GM18498 (cell line): ENCODE results near the gene BCKDK.
"Not testable (repeated sequence)": the region's sequence is repeated elsewhere in the genome, so short reads cannot be mapped to it uniquely, and the experiment has no call there.

Experiments
- ATAC-seq: cut with Tn5 transposase; IDR thresholded peaks from one replicate; pipeline ENCODE4 v1.9.1; 2021; ENCODE audit warnings: mild to moderate bottlenecking, moderate library complexity; ENCODE audit not compliant: unreplicated experiment

Gene BCKDK

GRCh38 chr16:31120129-31120528, 11.9 kb downstream of the BCKDK start:
- no peak for ATAC-seq

- ATAC-seq = no peak
Measured at GRCh38 chr16:31125844-31126243, 17.7 kb downstream of the BCKDK start.

DNA sequence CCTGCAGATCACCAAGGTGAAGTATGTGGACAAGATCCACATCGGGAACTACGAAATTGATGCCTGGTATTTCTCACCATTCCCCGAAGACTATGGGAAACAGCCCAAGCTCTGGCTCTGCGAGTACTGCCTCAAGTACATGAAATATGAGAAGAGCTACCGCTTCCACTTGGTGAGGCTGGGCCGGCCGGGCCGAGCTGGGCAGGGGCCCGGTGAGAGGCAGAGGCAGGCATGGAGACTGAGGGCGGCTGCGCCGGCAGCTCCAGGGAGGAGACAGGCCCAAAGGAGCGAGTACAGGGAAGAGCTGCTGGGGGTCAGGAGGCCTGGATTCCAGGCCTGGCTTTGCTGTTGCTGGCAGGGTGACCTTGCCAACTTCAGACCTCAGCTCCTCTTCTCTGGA, 19.0 kb downstream of the BCKDK start:
- no peak for ATAC-seq

GRCh38 chr16:31128711-31129567, 20.8 kb downstream of the BCKDK start:
- ATAC-seq = no peak

GRCh38 chr16:31129568-31130335, 21.6 kb downstream of the BCKDK start:
- ATAC-seq = no peak

DNA sequence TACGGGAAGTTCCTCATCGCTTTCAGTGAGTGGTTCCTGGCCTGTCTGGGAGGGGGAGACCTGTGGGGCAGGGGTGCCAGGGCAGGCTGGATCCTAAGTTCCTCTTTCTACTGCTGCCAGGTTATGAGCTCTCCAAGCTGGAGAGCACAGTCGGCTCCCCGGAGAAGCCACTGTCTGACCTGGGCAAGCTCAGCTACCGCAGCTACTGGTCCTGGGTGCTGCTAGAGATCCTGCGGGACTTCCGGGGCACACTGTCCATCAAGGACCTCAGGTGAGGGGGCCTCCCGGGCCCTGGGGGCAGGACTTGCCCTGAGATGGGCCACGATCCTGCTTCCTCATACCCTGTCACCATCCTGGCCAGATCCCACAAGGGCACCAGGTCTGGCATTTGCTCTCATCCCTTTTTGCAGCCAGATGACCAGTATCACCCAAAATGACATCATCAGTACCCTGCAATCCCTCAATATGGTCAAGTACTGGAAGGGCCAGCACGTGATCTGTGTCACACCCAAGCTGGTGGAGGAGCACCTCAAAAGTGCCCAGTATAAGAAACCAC, 22.2 kb downstream of the BCKDK start:
- no peak for ATAC-seq

DNA sequence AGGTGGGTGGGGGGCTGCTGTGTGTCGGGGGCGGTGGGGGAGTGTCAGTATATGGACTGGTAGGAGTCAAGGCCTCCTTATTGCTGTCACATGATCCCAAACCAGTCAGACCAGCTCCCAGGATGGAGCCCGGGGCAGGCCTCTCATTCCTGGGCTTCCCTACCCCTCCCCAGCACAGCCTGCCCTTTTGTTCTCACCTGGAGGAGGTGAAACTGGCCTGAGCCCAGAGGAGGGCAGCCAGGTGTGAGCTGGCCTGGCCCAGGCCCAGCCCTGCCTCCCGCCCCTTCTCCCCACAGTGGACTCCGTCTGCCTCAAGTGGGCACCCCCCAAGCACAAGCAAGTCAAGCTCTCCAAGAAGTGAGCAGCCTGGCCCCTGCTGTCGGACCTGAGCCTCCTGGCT, 22.7 kb downstream of the BCKDK start:
- no peak for ATAC-seq

DNA sequence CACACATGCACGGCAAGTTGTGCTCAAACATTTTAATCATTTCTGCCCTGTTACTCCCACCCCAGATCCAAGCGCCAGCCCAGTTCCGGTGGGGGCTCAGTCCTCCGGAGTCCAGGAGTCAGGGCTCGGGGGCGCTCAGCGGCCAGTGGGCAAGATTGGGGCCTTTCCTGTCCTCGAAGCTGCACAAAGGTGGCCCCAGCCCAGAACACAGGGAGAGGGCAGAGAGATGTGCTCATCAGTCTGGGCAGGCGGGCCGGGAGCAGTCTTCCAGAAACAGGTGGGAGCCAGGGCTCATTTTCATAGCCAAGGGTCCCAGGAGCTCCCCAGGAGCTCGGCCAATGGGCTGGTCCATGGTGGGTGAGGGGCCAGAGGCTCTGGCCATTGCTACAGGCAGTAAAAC, 23.2 kb downstream of the BCKDK start:
- ATAC-seq = no peak

- ATAC-seq = no peak
Measured at GRCh38 chr16:31131841-31132271, 23.7 kb downstream of the BCKDK start.

- no peak for ATAC-seq
Measured at GRCh38 chr16:31132303-31132979, 24.3 kb downstream of the BCKDK start.

- no peak for ATAC-seq
Measured at GRCh38 chr16:31133046-31133501, 24.9 kb downstream of the BCKDK start.

- ATAC-seq = no peak
Measured at GRCh38 chr16:31134091-31134571, 25.9 kb downstream of the BCKDK start.

- no peak for ATAC-seq
Measured at GRCh38 chr16:31134625-31135534, 26.7 kb downstream of the BCKDK start.

- no peak for ATAC-seq
Measured at GRCh38 chr16:31135535-31136286, 27.5 kb downstream of the BCKDK start, which contains the start of gene PRSS8. TSS of gene PRSS8 (minus strand) at chr16:31135727. CDS start at chr16:31135498, 229 bp downstream.

GRCh38 chr16:31136287-31136662, 28.1 kb downstream of the BCKDK start:
- ATAC-seq = no peak

DNA sequence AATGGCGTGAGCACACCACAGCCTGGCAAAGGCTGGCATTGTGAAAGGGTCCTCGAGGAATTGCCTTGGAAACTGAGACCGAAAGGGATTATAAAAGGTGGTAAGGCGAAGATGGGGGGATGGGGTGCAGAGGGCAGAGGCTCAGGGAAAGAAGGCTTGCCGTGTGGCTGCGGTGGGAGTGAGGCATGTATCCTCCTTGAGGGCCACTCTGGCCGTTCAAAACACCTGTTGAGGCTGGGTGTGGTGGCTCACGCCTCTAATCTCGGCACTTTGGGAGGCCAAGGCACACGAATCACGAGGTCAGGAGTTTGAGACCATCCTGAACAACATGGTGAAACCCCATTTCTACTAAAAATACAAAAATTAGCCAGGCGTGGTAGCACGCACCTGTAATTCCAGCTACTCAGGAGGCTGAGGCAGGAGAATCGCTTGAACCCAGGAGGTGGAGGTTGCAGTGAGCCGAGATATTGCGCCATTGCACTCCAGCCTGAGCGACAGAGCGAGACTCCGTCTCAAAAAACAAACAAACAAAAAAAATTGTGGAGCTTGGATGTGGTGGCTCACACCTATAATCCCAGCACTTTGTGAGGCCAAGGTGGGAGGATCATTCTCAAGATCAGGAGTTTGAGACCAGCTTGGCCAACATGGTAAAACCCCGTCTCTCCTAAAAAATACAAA, 28.8 kb downstream of the BCKDK start:
- not testable (repeated sequence) for ATAC-seq

GRCh38 chr16:31138621-31139578, 30.7 kb downstream of the BCKDK start:
- ATAC-seq = no peak
